KBM-7 (cell line): ENCODE results near the gene SCUBE3.
A peak's percentile ranks its signal among the peaks of the same experiment; 100 is the strongest.

Source experiments
- DNase-seq: peaks from one replicate; pipeline ENCODE4 v3.0.0-alpha.2; 2015
- in situ Hi-C: fragments of 300-500 bp; cut with MboI; formaldehyde crosslinking; loops from 2 replicates; pipeline ENCODE4 v1.14.3; 2020; ENCODE audit warnings: low sequenced_read_pairs, low pct_unique_long_range_greater_than_20kb, mixed read lengths

SCUBE3 gene

GRCh38 chr6:35203680-35204079, 10.1 kb upstream of the SCUBE3 start:
- DNase-seq, result no peak
- in situ Hi-C loops, result no loop called here

- no peak for DNase-seq
- in situ Hi-C loops, result no loop called here
Measured at GRCh38 chr6:35206346-35206745, 7.4 kb upstream of the SCUBE3 start.

- in situ Hi-C loops, result no loop called here
- DNase-seq, result peak; percentile 25
Measured at GRCh38 chr6:35208419-35208818, 5.3 kb upstream of the SCUBE3 start.

GRCh38 chr6:35209081-35209480, 4.7 kb upstream of the SCUBE3 start:
- no peak for DNase-seq
- in situ Hi-C loops, result no loop called here

GRCh38 chr6:35209622-35210247, 4.0 kb upstream of the SCUBE3 start:
- in situ Hi-C loops, result no loop called here
- no peak for DNase-seq

- DNase-seq, result no peak
- in situ Hi-C loops, result no loop called here
Measured at GRCh38 chr6:35213298-35213791, 411 bp upstream of the SCUBE3 start.

GRCh38 chr6:35214869-35215664, 1.3 kb downstream of the SCUBE3 start:
- DNase-seq, result no peak
- in situ Hi-C loops, result no loop called here

GRCh38 chr6:35215665-35216411, 2.1 kb downstream of the SCUBE3 start:
- in situ Hi-C loops, result no loop called here
- no peak for DNase-seq

GRCh38 chr6:35216412-35216732, 2.6 kb downstream of the SCUBE3 start:
- DNase-seq, result no peak
- in situ Hi-C loops, result no loop called here

- DNase-seq, result no peak
- in situ Hi-C loops, result no loop called here
Measured at GRCh38 chr6:35216851-35217811, 3.4 kb downstream of the SCUBE3 start.

- in situ Hi-C loops, result no loop called here
- peak; percentile 44 for DNase-seq
Measured at GRCh38 chr6:35218021-35218420, 4.3 kb downstream of the SCUBE3 start.

GRCh38 chr6:35218456-35218855, 4.7 kb downstream of the SCUBE3 start:
- in situ Hi-C loops, result no loop called here
- no peak for DNase-seq

- DNase-seq, result no peak
- in situ Hi-C loops, result no loop called here
Measured at GRCh38 chr6:35219683-35220326, 6.0 kb downstream of the SCUBE3 start.

GRCh38 chr6:35220711-35221110, 7.0 kb downstream of the SCUBE3 start:
- in situ Hi-C loops, result no loop called here
- DNase-seq, result no peak

GRCh38 chr6:35223396-35223795, 9.6 kb downstream of the SCUBE3 start:
- in situ Hi-C loops, result no loop called here

GRCh38 chr6:35224720-35225119, 11.0 kb downstream of the SCUBE3 start:
- DNase-seq, result no peak
- in situ Hi-C loops, result no loop called here

More at GRCh38 chr6:35223396-35223795, 9.6 kb downstream of the SCUBE3 start:
- DNase-seq, result no peak

GRCh38 chr6:35228481-35228880, 14.7 kb downstream of the SCUBE3 start:
- in situ Hi-C loops, result no loop called here
- DNase-seq, result no peak

GRCh38 chr6:35229304-35229703, 15.5 kb downstream of the SCUBE3 start:
- in situ Hi-C loops, result no loop called here

More at GRCh38 chr6:35229304-35229703, 15.5 kb downstream of the SCUBE3 start:
- no peak for DNase-seq
